LHCN-M2 (cell line): ENCODE measurements around the gene CDH20. TPM values are rescaled to one million over a fixed set of nuclear protein-coding genes. Genes with fewer than 3 reads are reported as not detected.

Source experiments
- DNase-seq: peaks from one replicate; pipeline ENCODE4 v3.0.0-alpha.2; 2012; ENCODE audit warnings: low read depth
- polyA plus RNA-seq: library from polyadenylated mRNA; unstranded; fragments of >200 nt; gene quantifications from one replicate; pipeline ENCODE4 v1.2.1, GENCODE V29; 2012; ENCODE audit warnings: missing spikeins
- total RNA-seq: library from RNA; depleted of rRNA; stranded (reverse); fragments of >200 nt; gene quantifications from 2 replicates; pipeline ENCODE4 v1.2.3, GENCODE V29; 2014; rRNA removed

CDH20 gene
- not detected in 2 replicates for total RNA-seq
- polyA plus RNA-seq = 0.12 TPM

- no peak for DNase-seq
These were observed at the start of gene CDH20 for GRCh38 chr18:61333271-61333745. CDH20 (plus strand) TSS chr18:61333430.

GRCh38 chr18:61284039-61284438, 49.2 kb upstream of the CDH20 start:
- no peak for DNase-seq

- DNase-seq = no peak
These were observed 47.5 kb upstream of the CDH20 start for GRCh38 chr18:61285777-61286176.

- no peak for DNase-seq
These were observed 46.4 kb upstream of the CDH20 start for GRCh38 chr18:61286867-61287266.

- no peak for DNase-seq
These were observed 42.6 kb upstream of the CDH20 start for GRCh38 chr18:61290616-61291015.

- no peak for DNase-seq
These were observed 40.8 kb upstream of the CDH20 start for GRCh38 chr18:61292280-61293035.

- DNase-seq = no peak
These were observed 38.1 kb upstream of the CDH20 start for GRCh38 chr18:61295153-61295552.

GRCh38 chr18:61308004-61308403, 25.2 kb upstream of the CDH20 start:
- DNase-seq = no peak

GRCh38 chr18:61308795-61309393, 24.3 kb upstream of the CDH20 start:
- DNase-seq = peak; percentile 19

- DNase-seq = peak; percentile 43
These were observed 10.9 kb upstream of the CDH20 start for GRCh38 chr18:61322265-61322873.

- no peak for DNase-seq
These were observed 9.3 kb upstream of the CDH20 start for GRCh38 chr18:61323951-61324350.

GRCh38 chr18:61326407-61326806, 6.8 kb upstream of the CDH20 start:
- no peak for DNase-seq

GRCh38 chr18:61329398-61329797, 3.8 kb upstream of the CDH20 start:
- DNase-seq = no peak

- DNase-seq = no peak
These were observed 2.2 kb upstream of the CDH20 start for GRCh38 chr18:61331051-61331450.

- DNase-seq = no peak
These were observed 688 bp downstream of the CDH20 start for GRCh38 chr18:61333746-61334490.

GRCh38 chr18:61334491-61334850, 1.2 kb downstream of the CDH20 start:
- no peak for DNase-seq

GRCh38 chr18:61334951-61335683, 1.9 kb downstream of the CDH20 start:
- DNase-seq = no peak

- no peak for DNase-seq
These were observed 2.7 kb downstream of the CDH20 start for GRCh38 chr18:61335684-61336555.

GRCh38 chr18:61336766-61337165, 3.5 kb downstream of the CDH20 start:
- DNase-seq = no peak

- DNase-seq = no peak
These were observed 4.3 kb downstream of the CDH20 start for GRCh38 chr18:61337527-61337926.
